ENCODE data around the gene TNFAIP3. TPM values are rescaled to one million over a fixed set of nuclear protein-coding genes. Genes with fewer than 3 reads are reported as not detected.
A peak's percentile ranks its signal among the peaks of the same experiment; 100 is the strongest.

TNFAIP3 gene
- total RNA-seq, 4 donors from 2014 or later, result 5.9 to 7.8 (median 7.3) TPM

DNA sequence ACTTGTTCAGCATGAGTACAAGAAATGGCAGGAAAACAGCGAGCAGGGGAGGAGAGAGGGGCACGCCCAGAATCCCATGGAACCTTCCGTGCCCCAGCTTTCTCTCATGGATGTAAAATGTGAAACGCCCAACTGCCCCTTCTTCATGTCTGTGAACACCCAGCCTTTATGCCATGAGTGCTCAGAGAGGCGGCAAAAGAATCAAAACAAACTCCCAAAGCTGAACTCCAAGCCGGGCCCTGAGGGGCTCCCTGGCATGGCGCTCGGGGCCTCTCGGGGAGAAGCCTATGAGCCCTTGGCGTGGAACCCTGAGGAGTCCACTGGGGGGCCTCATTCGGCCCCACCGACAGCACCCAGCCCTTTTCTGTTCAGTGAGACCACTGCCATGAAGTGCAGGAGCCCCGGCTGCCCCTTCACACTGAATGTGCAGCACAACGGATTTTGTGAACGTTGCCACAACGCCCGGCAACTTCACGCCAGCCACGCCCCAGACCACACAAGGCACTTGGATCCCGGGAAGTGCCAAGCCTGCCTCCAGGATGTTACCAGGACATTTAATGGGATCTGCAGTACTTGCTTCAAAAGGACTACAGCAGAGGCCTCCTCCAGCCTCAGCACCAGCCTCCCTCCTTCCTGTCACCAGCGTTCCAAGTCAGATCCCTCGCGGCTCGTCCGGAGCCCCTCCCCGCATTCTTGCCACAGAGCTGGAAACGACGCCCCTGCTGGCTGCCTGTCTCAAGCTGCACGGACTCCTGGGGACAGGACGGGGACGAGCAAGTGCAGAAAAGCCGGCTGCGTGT lies 11.6 kb downstream of the TNFAIP3 start:
- Histone ChIP-seq H3K9me3 (no peaks in the 10 kb centered on the region), H3K27ac (peak overlapping the region; percentile 57 to 70 (median 60)), H3K4me3 (replicated peaks in 1 of 3) (no peak overlapping the region), H3K36me3 (peaks cover 28 to 35% of the 10 kb centered on the region in 2 donors), H3K4me1 (peaks cover 16 to 22% of the 10 kb centered on the region in 2 donors), H3K27me3 (no peaks in the 10 kb centered on the region)
- no peak for TF ChIP-seq POLR2A (IDR thresholded peaks at IDR 0.05)
- TF ChIP-seq, protein P1, sequence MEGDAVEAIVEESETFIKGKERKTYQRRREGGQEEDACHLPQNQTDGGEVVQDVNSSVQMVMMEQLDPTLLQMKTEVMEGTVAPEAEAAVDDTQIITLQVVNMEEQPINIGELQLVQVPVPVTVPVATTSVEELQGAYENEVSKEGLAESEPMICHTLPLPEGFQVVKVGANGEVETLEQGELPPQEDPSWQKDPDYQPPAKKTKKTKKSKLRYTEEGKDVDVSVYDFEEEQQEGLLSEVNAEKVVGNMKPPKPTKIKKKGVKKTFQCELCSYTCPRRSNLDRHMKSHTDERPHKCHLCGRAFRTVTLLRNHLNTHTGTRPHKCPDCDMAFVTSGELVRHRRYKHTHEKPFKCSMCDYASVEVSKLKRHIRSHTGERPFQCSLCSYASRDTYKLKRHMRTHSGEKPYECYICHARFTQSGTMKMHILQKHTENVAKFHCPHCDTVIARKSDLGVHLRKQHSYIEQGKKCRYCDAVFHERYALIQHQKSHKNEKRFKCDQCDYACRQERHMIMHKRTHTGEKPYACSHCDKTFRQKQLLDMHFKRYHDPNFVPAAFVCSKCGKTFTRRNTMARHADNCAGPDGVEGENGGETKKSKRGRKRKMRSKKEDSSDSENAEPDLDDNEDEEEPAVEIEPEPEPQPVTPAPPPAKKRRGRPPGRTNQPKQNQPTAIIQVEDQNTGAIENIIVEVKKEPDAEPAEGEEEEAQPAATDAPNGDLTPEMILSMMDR (IDR thresholded peaks at IDR 0.05), result peak in 4 of 6 experiments; percentile 30 to 53 (median 47)
- 51 to 53% methylated on average over 15 to 25 of the region's 33 CpGs for WGBS, 2 donors
- DNase-seq, result peak; percentile 88 to 92
- intact Hi-C loops (cut with DNase I), result no loop called here

DNA sequence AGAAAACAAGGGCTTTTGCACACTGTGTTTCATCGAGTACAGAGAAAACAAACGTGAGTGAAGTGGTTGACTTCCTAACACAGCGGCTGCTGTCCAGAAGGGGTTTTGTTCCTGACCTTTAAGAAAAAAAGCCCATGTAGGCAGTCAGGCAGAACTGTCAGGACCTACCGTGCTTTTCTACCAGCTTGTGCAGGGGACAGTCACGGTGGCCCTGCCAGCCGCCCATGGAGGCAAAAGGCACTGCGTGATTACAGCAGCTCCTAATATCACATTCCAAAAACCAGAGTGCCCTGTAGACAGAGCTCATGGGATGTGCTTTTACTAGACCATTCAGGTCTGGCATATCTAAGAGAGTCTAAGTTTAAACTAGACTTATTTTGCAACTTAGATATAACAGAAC lies 12.2 kb downstream of the TNFAIP3 start:
- H3K27ac ChIP-seq, result peak overlapping the region; percentile 57 to 70 (median 60)
- no peaks in the 10 kb centered on the region for H3K27me3 ChIP-seq
- H3K4me3 ChIP-seq (replicated peaks in 1 of 3), result no peak overlapping the region
- no peak for DNase-seq
- TF ChIP-seq POLR2A (IDR thresholded peaks at IDR 0.05), result no peak
- TF ChIP-seq, protein P1 (IDR thresholded peaks at IDR 0.05), result no peak
- 29 to 32% methylated on average over 6 to 7 of the region's 7 CpGs for WGBS, 2 donors
- intact Hi-C loops (cut with DNase I), result no loop called here
- H3K36me3 ChIP-seq, result peaks cover 28 to 35% of the 10 kb centered on the region in 2 donors
- H3K9me3 ChIP-seq, result no peaks in the 10 kb centered on the region
- peaks cover 16% of the 10 kb centered on the region in 2 donors for H3K4me1 ChIP-seq

- intact Hi-C loops (cut with DNase I), result no loop called here
- H3K36me3 ChIP-seq, result peaks cover 24 to 30% of the 10 kb centered on the region in 2 donors
- no peaks in the 10 kb centered on the region for H3K27me3 ChIP-seq
- peaks cover 15 to 16% of the 10 kb centered on the region in 2 donors for H3K4me1 ChIP-seq
- DNase-seq, result no peak
- H3K27ac ChIP-seq, result peak overlapping the region; percentile 57 to 70 (median 60)
- no peak overlapping the region for H3K4me3 ChIP-seq (replicated peaks in 1 of 3)
- no peaks in the 10 kb centered on the region for H3K9me3 ChIP-seq
- no peak for TF ChIP-seq POLR2A (IDR thresholded peaks at IDR 0.05)
- TF ChIP-seq, protein P1 (IDR thresholded peaks at IDR 0.05), result no peak
- WGBS, 2 donors, result 92 to 93% methylated on average over 13 of the region's 13 CpGs
Measured at GRCh38 chr6:137879885-137880745, 13.1 kb downstream of the TNFAIP3 start.

DNA sequence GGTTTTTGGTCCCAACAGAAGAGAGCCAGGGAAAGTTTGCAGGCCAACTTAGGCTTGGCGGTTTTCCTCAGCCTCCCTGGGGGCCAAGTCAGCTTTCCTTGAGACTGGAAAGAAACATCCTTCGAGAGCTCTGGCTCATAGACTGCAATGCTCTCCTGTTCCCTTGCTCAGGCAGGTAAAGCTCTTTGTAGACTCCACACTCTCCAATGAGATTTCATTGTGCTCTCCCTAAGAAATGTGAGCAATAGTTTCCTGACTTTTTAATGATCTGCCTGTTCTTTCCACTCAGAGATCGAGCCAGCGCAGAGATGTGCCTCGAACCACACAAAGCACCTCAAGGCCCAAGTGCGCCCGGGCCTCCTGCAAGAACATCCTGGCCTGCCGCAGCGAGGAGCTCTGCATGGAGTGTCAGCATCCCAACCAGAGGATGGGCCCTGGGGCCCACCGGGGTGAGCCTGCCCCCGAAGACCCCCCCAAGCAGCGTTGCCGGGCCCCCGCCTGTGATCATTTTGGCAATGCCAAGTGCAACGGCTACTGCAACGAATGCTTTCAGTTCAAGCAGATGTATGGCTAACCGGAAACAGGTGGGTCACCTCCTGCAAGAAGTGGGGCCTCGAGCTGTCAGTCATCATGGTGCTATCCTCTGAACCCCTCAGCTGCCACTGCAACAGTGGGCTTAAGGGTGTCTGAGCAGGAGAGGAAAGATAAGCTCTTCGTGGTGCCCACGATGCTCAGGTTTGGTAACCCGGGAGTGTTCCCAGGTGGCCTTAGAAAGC lies 13.9 kb downstream of the TNFAIP3 start:
- TF ChIP-seq, protein P1 (IDR thresholded peaks at IDR 0.05), result no peak
- TF ChIP-seq POLR2A (IDR thresholded peaks at IDR 0.05), result no peak
- Histone ChIP-seq H3K9me3 (no peaks in the 10 kb centered on the region), H3K36me3 (peaks cover 17 to 22% of the 10 kb centered on the region in 2 donors), H3K27me3 (no peaks in the 10 kb centered on the region), H3K27ac (no peak overlapping the region), H3K4me3 (replicated peaks in 1 of 3) (no peak overlapping the region), H3K4me1 (peaks cover 15 to 16% of the 10 kb centered on the region in 2 donors)
- 91 to 93% methylated on average over 17 to 21 of the region's 21 CpGs for WGBS, 2 donors
- DNase-seq, result no peak
- intact Hi-C loops (cut with DNase I), result no loop called here

All from thyroid gland (tissue), 4 donors.